Naive thymus-derived CD8-positive, alpha-beta T cell (primary cell): ENCODE data around the gene C1QTNF12. TPM values are rescaled to one million over a fixed set of nuclear protein-coding genes. Genes with fewer than 3 reads are reported as not detected.
"Not testable (repeated sequence)": the region's sequence is repeated elsewhere in the genome, so short reads cannot be mapped to it uniquely, and the experiment has no call there.

Source experiments
- ATAC-seq, 2 donors: fragments of 150-1000 bp; cut with Tn5 transposase in 1 of 2; sonication (Bioruptor Pico), chemical (Tn5 transposase) in 1 of 2; 1 replicate in 1 of 2; 2 replicates in 1 of 2; pipeline ENCODE4 v1.10.0; 2021; ENCODE audit warnings: mild to moderate bottlenecking in 2 of 2, moderate library complexity in 2 of 2
- POLR2A ChIA-PET: fragments of 350-600 bp; sonication (Branson Sonifier 250); formaldehyde crosslinking; loops from one replicate; lab custom pipeline; 2021; ENCODE audit warnings: antibody characterized with exemption; lab: Charles Lee
- DNase-seq, 10 donors: peaks; one replicate each; pipeline versions ENCODE4 v3.0.0 to v3.0.0-alpha.2; 2020 to 2022
- H3K27ac Mint-ChIP-seq, 10 donors: one replicate each; pipeline ENCODE4 v1.8.0; 2020 to 2022; ENCODE audit warnings: mild to moderate bottlenecking in 10 of 10, mixed read lengths in 10 of 10, moderate library complexity in 4 of 10, inconsistent platforms in 1 of 10
- H3K27me3 Mint-ChIP-seq, 5 donors: one replicate each; pipeline ENCODE4 v1.8.0; 2021 to 2022; ENCODE audit warnings: mixed read lengths in 5 of 5
- H3K36me3 Mint-ChIP-seq, 3 donors: one replicate each; pipeline ENCODE4 v1.8.0; 2020 to 2022; ENCODE audit warnings: mixed read lengths in 3 of 3, mild to moderate bottlenecking in 2 of 3, inconsistent platforms in 1 of 3
- H3K4me1 Mint-ChIP-seq, 4 donors: one replicate each; pipeline ENCODE4 v1.8.0; 2021 to 2022; ENCODE audit warnings: mixed read lengths in 4 of 4
- H3K4me3 Mint-ChIP-seq, 10 donors: one replicate each; pipeline ENCODE4 v1.8.0; 2020 to 2022; ENCODE audit warnings: mild to moderate bottlenecking in 10 of 10, mixed read lengths in 10 of 10, moderate library complexity in 6 of 10, inconsistent platforms in 1 of 10
- H3K9me3 Mint-ChIP-seq, 9 donors: one replicate each; pipeline ENCODE4 v1.8.0; 2020 to 2022; ENCODE audit warnings: mixed read lengths in 9 of 9, mild to moderate bottlenecking in 3 of 9, inconsistent platforms in 1 of 9, moderate library complexity in 1 of 9
- polyA plus RNA-seq, 3 donors: library from polyadenylated mRNA; unstranded; fragments of 300-500 nt; fragmentation: Illumina TruSeq; gene quantifications; one replicate each; pipeline ENCODE4 v1.2.3, GENCODE V29; 2021
- total RNA-seq, 8 experiments: library from RNA in 2 of 8; stranded (reverse) in 2 of 8; gene quantifications; one replicate each; pipeline ENCODE4 v1.2.3 and lab custom pipeline; 2021 to 2026

Gene C1QTNF12
- total and polyA plus RNA-seq, 5 experiments from 2014 or later: 0.22 to 7.1 (median 5.0) TPM; not detected in 2

DNA sequence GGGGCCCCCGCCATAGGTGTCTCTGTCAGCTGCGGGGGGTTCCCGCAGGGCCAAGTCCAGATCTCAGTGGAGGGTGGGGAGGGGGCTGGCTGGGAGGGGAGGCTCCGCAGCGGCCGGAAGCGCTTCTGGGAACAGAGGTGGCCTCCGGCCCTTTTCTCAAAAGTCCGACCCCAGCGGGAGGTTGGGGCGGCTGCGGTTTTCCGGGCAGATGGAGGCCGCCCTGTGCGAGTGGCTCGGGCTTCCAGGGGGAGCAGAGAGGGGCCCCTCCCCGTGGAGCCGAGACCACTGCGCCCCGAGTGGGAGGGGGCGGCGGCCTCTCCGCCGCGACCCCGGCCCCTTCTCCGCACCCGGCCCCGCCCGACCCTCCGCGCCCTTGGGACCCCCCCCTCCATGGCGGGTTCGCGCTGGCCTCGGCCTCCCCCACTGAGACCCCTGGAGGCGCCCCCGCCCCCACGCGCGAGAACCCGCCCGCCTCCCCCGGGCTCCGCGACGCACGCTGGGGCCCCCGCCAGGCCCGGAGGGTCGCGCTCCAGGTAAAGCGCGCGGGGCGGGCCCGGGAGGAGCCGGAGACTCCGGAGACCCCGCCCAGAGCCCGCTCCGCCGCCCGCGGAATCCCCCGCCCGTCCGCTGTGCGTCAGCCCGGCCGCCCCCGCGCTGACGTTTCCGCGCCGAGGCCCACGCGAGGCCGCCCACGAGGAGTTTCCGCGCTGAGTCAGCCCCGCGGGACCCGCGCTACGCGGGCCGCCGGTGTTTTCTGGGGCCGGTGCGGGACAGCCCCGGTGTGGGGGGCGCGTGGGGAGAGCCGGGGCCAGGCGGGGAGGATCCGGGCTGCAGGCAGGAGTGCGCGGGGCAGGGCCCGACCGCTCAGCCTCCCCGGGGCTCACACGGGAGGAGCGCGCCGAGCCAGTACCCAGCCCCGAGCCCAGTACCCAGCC, 45.4 kb downstream of the C1QTNF12 start:
- Mint-ChIP-seq H3K4me3 (peak overlapping the region in 7 of 10 donors; percentile 40 to 69 (median 53)), H3K9me3 (peaks cover 0 to 1% (median 0%) of the 10 kb centered on the region in 9 donors), H3K36me3 (no peaks in the 10 kb centered on the region), H3K27me3 (no peaks in the 10 kb centered on the region), H3K27ac (peak overlapping the region in 4 of 10 donors; percentile 58 to 91 (median 68)), H3K4me1 (peaks cover 0 to 9% (median 6%) of the 10 kb centered on the region in 4 donors)
- POLR2A ChIA-PET: interaction anchor here (0.7 kb wide), 1 partner anchor 9 kb away, joined by 3 read pairs; no protein-coding TSS in a partner anchor
- ATAC-seq (peak; percentile 87 to 89), DNase-seq (peak; percentile 76 to 89 (median 84))

GRCh38 chr1:1199961-1200875, 46.3 kb downstream of the C1QTNF12 start:
- DNase-seq (peak in 1 of 10 donors; percentile 63), ATAC-seq (no peak)
- H3K9me3 Mint-ChIP-seq: peaks cover 0 to 4% (median under 1%) of the 10 kb centered on the region in 9 donors
- no peaks in the 10 kb centered on the region for H3K27me3 Mint-ChIP-seq
- H3K4me3 Mint-ChIP-seq: peak overlapping the region; percentile 45 to 76 (median 57)
- H3K27ac Mint-ChIP-seq: peak overlapping the region in 9 of 10 donors; percentile 46 to 94 (median 76)
- peaks cover 0 to 9% (median 3%) of the 10 kb centered on the region in 4 donors for H3K4me1 Mint-ChIP-seq
- peaks cover 0 to 2% (median under 1%) of the 10 kb centered on the region in 3 donors for H3K36me3 Mint-ChIP-seq
- POLR2A ChIA-PET: interaction anchor here (0.7 kb wide), 1 partner anchor 10 kb away, joined by 3 read pairs; no protein-coding TSS in a partner anchor

DNA sequence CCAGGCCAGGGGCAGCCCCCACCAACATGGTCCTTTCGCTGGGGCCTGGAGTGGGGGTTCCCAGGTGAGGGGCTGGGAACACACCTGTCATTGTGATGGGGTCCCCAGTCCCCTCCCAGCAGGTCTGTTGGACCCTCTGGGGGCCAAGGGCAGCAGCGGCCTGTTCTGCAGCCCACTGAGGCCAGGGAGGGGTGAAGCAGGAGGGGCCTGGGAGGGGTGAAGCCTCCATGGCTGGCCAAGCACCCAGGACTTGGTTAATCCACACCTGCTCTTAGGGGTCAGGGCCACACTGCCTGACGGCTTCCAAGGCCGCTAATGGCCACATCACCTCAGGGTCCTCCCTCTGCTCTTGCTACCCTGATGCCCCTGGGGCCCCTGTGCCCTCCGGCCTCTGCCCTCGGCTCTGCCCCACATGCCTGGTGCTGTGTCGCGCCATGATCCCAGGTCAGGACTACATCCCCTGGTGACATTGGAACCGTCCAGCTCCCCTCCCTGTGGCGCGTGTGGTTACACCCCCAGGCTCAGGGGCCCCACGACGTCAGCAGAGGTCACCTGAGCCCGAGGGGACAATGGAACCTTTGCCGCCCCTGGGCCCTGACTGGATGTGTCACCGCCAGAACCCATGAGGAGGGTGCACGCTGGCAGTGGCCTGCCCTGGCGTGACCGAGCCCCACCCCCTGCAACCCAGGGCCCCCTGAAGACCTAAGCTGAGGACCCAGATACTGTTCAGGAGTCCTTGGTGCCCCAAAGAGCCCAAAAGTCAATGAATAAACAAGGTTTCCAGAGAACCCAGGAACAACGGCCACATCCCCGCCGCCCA, 47.2 kb downstream of the C1QTNF12 start:
- peaks cover 0 to 13% (median 7%) of the 10 kb centered on the region in 9 donors for H3K9me3 Mint-ChIP-seq
- peak overlapping the region in 9 of 10 donors; percentile 34 to 76 (median 53) for H3K4me3 Mint-ChIP-seq
- POLR2A ChIA-PET: no interaction called here
- no peaks in the 10 kb centered on the region for H3K27me3 Mint-ChIP-seq
- peak overlapping the region in 9 of 10 donors; percentile 46 to 94 (median 76) for H3K27ac Mint-ChIP-seq
- DNase-seq (peak in 2 of 10 donors; percentile 3 to 57), ATAC-seq (no peak)
- peaks cover 0 to 9% (median 3%) of the 10 kb centered on the region in 4 donors for H3K4me1 Mint-ChIP-seq
- H3K36me3 Mint-ChIP-seq: peaks cover 0 to 10% (median 2%) of the 10 kb centered on the region in 3 donors

DNA sequence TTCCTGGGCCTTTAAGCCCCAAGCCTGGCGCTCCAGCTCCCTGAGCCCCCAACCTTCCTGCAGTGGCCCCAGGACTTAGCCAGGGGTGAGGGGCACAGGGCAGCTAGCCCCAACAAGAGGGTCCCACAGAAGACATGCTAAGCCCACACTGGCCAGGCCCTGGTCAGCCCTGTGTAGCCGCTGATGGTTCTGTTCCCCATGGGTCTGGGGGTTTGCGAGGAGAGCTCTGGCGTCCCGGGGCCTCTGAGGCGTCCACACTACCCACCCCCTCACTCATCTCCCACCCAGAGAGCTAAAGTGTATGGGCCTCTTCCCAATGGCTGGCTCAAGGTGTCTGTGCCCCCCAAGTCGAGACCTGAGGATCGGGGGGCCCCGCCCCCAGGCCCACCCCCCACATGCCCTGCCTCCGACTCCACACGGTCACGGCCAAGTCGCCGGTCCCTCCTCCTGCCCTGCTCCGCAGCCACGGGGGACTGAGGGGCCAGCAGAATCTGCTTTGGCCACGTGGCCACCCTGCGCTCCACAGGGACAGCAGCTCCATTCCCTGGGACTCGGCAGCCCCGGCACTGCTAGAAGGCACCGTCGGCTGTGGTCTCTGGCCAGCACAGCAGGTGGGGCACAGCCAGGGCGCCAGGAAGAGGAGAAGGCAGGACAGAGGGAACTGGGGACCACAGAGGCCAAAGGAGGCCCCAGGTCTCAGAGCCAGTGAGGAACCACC, 47.9 kb downstream of the C1QTNF12 start:
- Mint-ChIP-seq H3K9me3 (peaks cover 0 to 16% (median 7%) of the 10 kb centered on the region in 9 donors), H3K4me3 (peak overlapping the region in 1 of 10 donors; percentile 56), H3K27me3 (no peaks in the 10 kb centered on the region), H3K4me1 (peaks cover 0 to 9% (median 3%) of the 10 kb centered on the region in 4 donors), H3K27ac (no peak overlapping the region), H3K36me3 (peaks cover 0 to 11% (median 2%) of the 10 kb centered on the region in 3 donors)
- ATAC-seq (no peak), DNase-seq (peak in 3 of 10 donors; percentile 0 to 55 (median 5))
- POLR2A ChIA-PET: no interaction called here

DNA sequence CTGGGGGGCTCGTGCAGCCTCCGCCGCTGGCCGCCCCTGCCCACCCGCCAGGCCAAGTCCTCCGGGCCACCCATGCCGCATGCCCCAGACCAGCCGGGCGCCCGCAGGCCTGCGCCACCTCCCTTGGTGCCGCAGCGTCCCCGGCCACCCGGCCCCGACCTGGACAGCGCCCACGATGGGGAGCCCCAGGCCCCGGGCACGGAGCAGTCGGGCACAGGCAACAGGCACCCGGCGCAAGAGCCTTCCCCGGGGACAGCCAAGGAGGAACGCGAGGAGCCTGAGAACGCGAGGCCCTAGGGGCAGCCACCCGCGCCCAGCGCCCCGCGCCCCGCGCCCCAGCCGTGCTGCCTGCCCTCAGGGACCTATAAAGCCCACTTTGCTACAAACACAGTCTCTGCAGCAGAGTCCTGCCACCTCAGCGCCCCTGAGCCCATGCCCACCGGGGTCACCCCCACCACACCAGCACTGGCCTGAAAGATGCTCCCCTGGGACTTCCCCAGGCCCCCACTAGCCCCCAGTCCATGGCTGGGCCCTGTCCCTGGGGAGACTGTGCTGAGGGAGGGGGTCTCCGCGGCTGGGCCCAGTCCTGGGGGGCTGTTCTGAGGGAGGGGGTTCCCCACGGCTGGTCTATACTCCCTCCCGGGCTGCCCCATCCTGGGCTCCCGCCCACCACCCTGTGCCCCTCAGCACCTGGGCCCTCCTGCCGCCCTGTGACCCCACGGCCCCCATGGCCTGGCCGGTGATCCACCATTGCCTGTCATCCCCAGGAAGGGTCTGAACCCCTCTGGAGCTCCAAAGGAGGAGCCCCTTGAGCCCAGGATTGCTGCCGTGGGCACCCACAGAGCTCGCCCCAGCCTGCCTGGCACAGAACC, 48.7 kb downstream of the C1QTNF12 start:
- Mint-ChIP-seq H3K9me3 (peaks cover 0 to 16% (median 7%) of the 10 kb centered on the region in 9 donors), H3K27me3 (no peaks in the 10 kb centered on the region), H3K27ac (no peak overlapping the region), H3K4me3 (no peak overlapping the region), H3K36me3 (peaks cover 0 to 11% (median 2%) of the 10 kb centered on the region in 3 donors), H3K4me1 (peaks cover 0 to 9% (median 3%) of the 10 kb centered on the region in 4 donors)
- POLR2A ChIA-PET: interaction anchor here (0.6 kb wide), 1 partner anchor 268 kb away, joined by 4 read pairs; no protein-coding TSS in a partner anchor
- DNase-seq (peak in 2 of 10 donors; percentile 0 to 3), ATAC-seq (no peak)

GRCh38 chr1:1197188-1197500, 49.4 kb downstream of the C1QTNF12 start:
- ATAC-seq (no peak), DNase-seq (no peak)
- Mint-ChIP-seq H3K36me3 (peaks cover 0 to 12% (median 2%) of the 10 kb centered on the region in 3 donors), H3K9me3 (peaks cover 0 to 17% (median 7%) of the 10 kb centered on the region in 9 donors), H3K4me3 (no peak overlapping the region), H3K27ac (peak overlapping the region in 1 of 10 donors; percentile 43), H3K27me3 (peaks cover 0 to under 1% (median 0%) of the 10 kb centered on the region in 5 donors), H3K4me1 (peaks cover 0 to 9% (median 3%) of the 10 kb centered on the region in 4 donors)
- POLR2A ChIA-PET: interaction anchor here (0.6 kb wide), 1 partner anchor 269 kb away, joined by 4 read pairs; no protein-coding TSS in a partner anchor

- Mint-ChIP-seq H3K9me3 (peaks cover 0 to 22% (median 10%) of the 10 kb centered on the region in 9 donors), H3K36me3 (peaks cover 0 to 17% (median 2%) of the 10 kb centered on the region in 3 donors), H3K4me3 (no peak overlapping the region), H3K27ac (peak overlapping the region in 3 of 10 donors; percentile 43 to 49 (median 46)), H3K27me3 (peaks cover 0 to 2% (median 0%) of the 10 kb centered on the region in 5 donors), H3K4me1 (peaks cover 0 to 9% (median 3%) of the 10 kb centered on the region in 4 donors)
- POLR2A ChIA-PET: no interaction called here
- no peak for ATAC-seq
- peak in 1 of 10 donors; percentile 44 for DNase-seq
Observed at GRCh38 chr1:1196431-1197187, 49.9 kb downstream of the C1QTNF12 start.

- H3K4me1 Mint-ChIP-seq, H3K27me3 Mint-ChIP-seq, POLR2A ChIA-PET, H3K27ac Mint-ChIP-seq, H3K4me3 Mint-ChIP-seq, ATAC-seq, DNase-seq: not testable (repeated sequence)
- H3K36me3 Mint-ChIP-seq: peaks cover 0 to 17% (median 2%) of the 10 kb centered on the region in 3 donors
- peaks cover 0 to 23% (median 10%) of the 10 kb centered on the region in 9 donors for H3K9me3 Mint-ChIP-seq
Observed at GRCh38 chr1:1195726-1196125, 50.8 kb downstream of the C1QTNF12 start.

GRCh38 chr1:1194723-1195122, 51.8 kb downstream of the C1QTNF12 start:
- POLR2A ChIA-PET: no interaction called here
- no peak overlapping the region for H3K4me3 Mint-ChIP-seq
- H3K4me1 Mint-ChIP-seq: peaks cover 0 to 2% (median 1%) of the 10 kb centered on the region in 4 donors
- ATAC-seq (no peak), DNase-seq (no peak)
- peaks cover 0 to 2% (median 0%) of the 10 kb centered on the region in 5 donors for H3K27me3 Mint-ChIP-seq
- peaks cover 0 to 17% (median 2%) of the 10 kb centered on the region in 3 donors for H3K36me3 Mint-ChIP-seq
- H3K27ac Mint-ChIP-seq: peak overlapping the region in 1 of 10 donors; percentile 32
- peaks cover 0 to 23% (median 10%) of the 10 kb centered on the region in 9 donors for H3K9me3 Mint-ChIP-seq
